Measurements from ENCODE around the gene FHL2. TPM values are rescaled to one million over a fixed set of nuclear protein-coding genes. Genes with fewer than 3 reads are reported as not detected.

FHL2 gene
- total and polyA plus RNA-seq, 2 of the 13 experiments (the other 11 are each of a cell fraction or from before 2014, with no cell fraction given) = 1.9 to 74.8 TPM

- TF ChIP-seq, protein P1, sequence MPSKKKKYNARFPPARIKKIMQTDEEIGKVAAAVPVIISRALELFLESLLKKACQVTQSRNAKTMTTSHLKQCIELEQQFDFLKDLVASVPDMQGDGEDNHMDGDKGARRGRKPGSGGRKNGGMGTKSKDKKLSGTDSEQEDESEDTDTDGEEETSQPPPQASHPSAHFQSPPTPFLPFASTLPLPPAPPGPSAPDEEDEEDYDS (CRISPR knock-in tag; IDR thresholded peaks at IDR 0.05) = no peak
- TF ChIP-seq SP2 (CRISPR knock-in tag; IDR thresholded peaks at IDR 0.05) (no peak), SMYD3 (CRISPR knock-in tag; IDR thresholded peaks at IDR 0.05) (no peak), ZC3H13 (CRISPR knock-in tag; IDR thresholded peaks at IDR 0.05) (no peak), PHB2 (IDR thresholded peaks at IDR 0.05; ENCODE audit: partially characterized antibody) (no peak), RAD51 (IDR thresholded peaks at IDR 0.05; ENCODE audit: borderline replicate concordance) (no peak), ZNF713 (CRISPR knock-in tag; IDR thresholded peaks at IDR 0.05) (no peak), NFKB2 (CRISPR knock-in tag; IDR thresholded peaks at IDR 0.05; ENCODE audit: borderline replicate concordance) (no peak), POLR2AphosphoS2 (IDR thresholded peaks at IDR 0.05; ENCODE audit: low read depth, low read length) (no peak), ZNF510 (CRISPR knock-in tag; IDR thresholded peaks at IDR 0.05; ENCODE audit: low read depth) (no peak), MYNN (CRISPR knock-in tag; IDR thresholded peaks at IDR 0.05; ENCODE audit: low read depth) (no peak), ONECUT2 (CRISPR knock-in tag; IDR thresholded peaks at IDR 0.05) (no peak), NR0B2 (CRISPR knock-in tag; IDR thresholded peaks at IDR 0.05) (no peak), EHMT2 (IDR thresholded peaks at IDR 0.05; ENCODE audit: borderline replicate concordance, low read depth, low read length) (no peak), ZNF3 (CRISPR knock-in tag; IDR thresholded peaks at IDR 0.05) (no peak), ZSCAN12 (CRISPR knock-in tag; IDR thresholded peaks at IDR 0.05) (no peak), PAF1 (CRISPR knock-in tag; IDR thresholded peaks at IDR 0.05) (no peak), EEA1 (CRISPR knock-in tag; IDR thresholded peaks at IDR 0.05; ENCODE audit: borderline replicate concordance) (no peak), CENPBD1 (CRISPR knock-in tag; IDR thresholded peaks at IDR 0.05; ENCODE audit: borderline replicate concordance, low read depth) (no peak), ZNF224 (CRISPR knock-in tag; IDR thresholded peaks at IDR 0.05) (no peak), RNF2 (conservative IDR thresholded peaks at IDR 0.05; ENCODE audit: low read depth) (no peak), SCMH1 (CRISPR knock-in tag; IDR thresholded peaks at IDR 0.05; ENCODE audit: borderline replicate concordance) (no peak), GATA4 (IDR thresholded peaks at IDR 0.05; ENCODE audit: borderline replicate concordance, low read depth) (no peak), ZBTB1 (CRISPR knock-in tag; IDR thresholded peaks at IDR 0.05; ENCODE audit: borderline replicate concordance) (no peak), PRDM10 (CRISPR knock-in tag; IDR thresholded peaks at IDR 0.05; ENCODE audit: low read depth) (no peak), THAP11 (CRISPR knock-in tag; IDR thresholded peaks at IDR 0.05) (no peak), ZNF383 (CRISPR knock-in tag; IDR thresholded peaks at IDR 0.05; ENCODE audit: borderline replicate concordance) (no peak), ZNF546 (CRISPR knock-in tag; conservative IDR thresholded peaks at IDR 0.05) (no peak)
- TF ChIP-seq, protein P2, sequence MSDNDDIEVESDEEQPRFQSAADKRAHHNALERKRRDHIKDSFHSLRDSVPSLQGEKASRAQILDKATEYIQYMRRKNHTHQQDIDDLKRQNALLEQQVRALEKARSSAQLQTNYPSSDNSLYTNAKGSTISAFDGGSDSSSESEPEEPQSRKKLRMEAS (IDR thresholded peaks at IDR 0.05) = peak; percentile 49; the same call in 1 of the 2 replicates
Observed at GRCh38 chr2:105373344-105373781, 25.5 kb downstream of the FHL2 start (continued).

Measured in HepG2 (cell line).